GM21360 (cell line): ENCODE results near the gene DOCK3.
"Not testable (repeated sequence)": the region's sequence is repeated elsewhere in the genome, so short reads cannot be mapped to it uniquely, and the experiment has no call there.

Source experiments
- ATAC-seq: cut with Tn5 transposase; IDR thresholded peaks from one replicate; pipeline ENCODE4 v1.9.1; 2021; ENCODE audit warnings: mild to moderate bottlenecking, moderate library complexity; ENCODE audit not compliant: unreplicated experiment

The DOCK3 gene

GRCh38 chr3:50790894-50791293 is 116.2 kb downstream of the DOCK3 start:
- not testable (repeated sequence) for ATAC-seq

- no peak for ATAC-seq
Observed at GRCh38 chr3:50792568-50792967, 117.8 kb downstream of the DOCK3 start.

GRCh38 chr3:50803805-50804204 is 129.1 kb downstream of the DOCK3 start:
- not testable (repeated sequence) for ATAC-seq

- ATAC-seq, result not testable (repeated sequence)
Observed at GRCh38 chr3:50804376-50804775, 129.6 kb downstream of the DOCK3 start.

GRCh38 chr3:50805321-50805720 is 130.6 kb downstream of the DOCK3 start:
- ATAC-seq, result no peak

- ATAC-seq, result no peak
Observed at GRCh38 chr3:50806031-50806430, 131.3 kb downstream of the DOCK3 start.

GRCh38 chr3:50806806-50807205 is 132.1 kb downstream of the DOCK3 start:
- ATAC-seq, result no peak

GRCh38 chr3:50807266-50807665 is 132.5 kb downstream of the DOCK3 start:
- ATAC-seq, result no peak

GRCh38 chr3:50811893-50812292 is 137.2 kb downstream of the DOCK3 start:
- no peak for ATAC-seq

- ATAC-seq, result no peak
Observed at GRCh38 chr3:50815844-50816243, 141.1 kb downstream of the DOCK3 start.

- ATAC-seq, result no peak
Observed at GRCh38 chr3:50816894-50817293, 142.2 kb downstream of the DOCK3 start.

- no peak for ATAC-seq
Observed at GRCh38 chr3:50817756-50818529, 143.2 kb downstream of the DOCK3 start.

- no peak for ATAC-seq
Observed at GRCh38 chr3:50819882-50820281, 145.2 kb downstream of the DOCK3 start.

GRCh38 chr3:50825841-50826240 is 151.1 kb downstream of the DOCK3 start:
- no peak for ATAC-seq

GRCh38 chr3:50830451-50830850 is 155.7 kb downstream of the DOCK3 start:
- ATAC-seq, result no peak

- ATAC-seq, result not testable (repeated sequence)
Observed at GRCh38 chr3:50831009-50831408, 156.3 kb downstream of the DOCK3 start.

- ATAC-seq, result no peak
Observed at GRCh38 chr3:50840983-50841489, 166.3 kb downstream of the DOCK3 start.

- ATAC-seq, result no peak
Observed at GRCh38 chr3:50848308-50848707, 173.6 kb downstream of the DOCK3 start.

GRCh38 chr3:50850639-50851511 is 176.1 kb downstream of the DOCK3 start:
- ATAC-seq, result no peak

- no peak for ATAC-seq
Observed at GRCh38 chr3:50853936-50854335, 179.2 kb downstream of the DOCK3 start.

GRCh38 chr3:50862221-50862620 is 187.5 kb downstream of the DOCK3 start:
- no peak for ATAC-seq
